ENCODE data around the gene ZC2HC1C.
A peak's percentile ranks its signal among the peaks of the same experiment; 100 is the strongest.
"Not testable (repeated sequence)": the region's sequence is repeated elsewhere in the genome, so short reads cannot be mapped to it uniquely, and the experiment has no call there.

ZC2HC1C gene

DNA sequence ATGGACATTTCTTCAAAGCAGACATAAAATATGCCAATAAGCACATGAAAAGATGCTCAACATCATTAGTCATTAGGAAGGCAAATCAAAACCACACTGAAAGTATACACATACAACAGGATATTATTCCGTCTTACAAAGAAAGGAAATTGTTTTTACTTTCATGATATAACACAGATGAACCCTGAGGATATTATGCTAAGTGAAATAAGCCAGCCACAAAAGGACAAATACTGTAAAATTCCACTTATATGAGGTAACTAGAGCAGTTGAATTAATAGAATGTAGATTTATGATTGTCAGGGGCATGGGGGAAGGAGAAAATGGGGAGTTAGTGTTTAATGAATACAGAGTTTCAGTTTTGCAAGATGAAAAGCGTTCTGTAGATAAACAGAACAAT is 9.8 kb upstream of the ZC2HC1C start:
- DNase-seq = no peak

DNA sequence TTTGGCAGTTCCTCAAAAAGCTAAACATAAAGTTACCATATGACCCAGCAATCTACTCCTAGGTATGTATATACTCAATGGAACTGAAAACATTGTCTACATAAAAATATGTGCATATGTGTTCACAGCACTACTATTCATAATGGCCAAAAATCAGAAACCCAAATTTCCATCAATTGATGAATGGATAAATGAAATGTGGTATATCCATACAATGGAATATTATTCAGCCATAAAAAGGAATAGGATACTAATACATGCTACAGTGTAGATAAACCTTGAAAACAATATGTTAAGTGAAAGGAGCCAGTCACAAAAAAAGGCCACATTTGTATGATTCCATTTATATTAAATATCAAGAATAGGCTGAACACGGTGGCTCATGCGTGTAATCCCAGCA is 9.0 kb upstream of the ZC2HC1C start:
- no peak for DNase-seq

DNA sequence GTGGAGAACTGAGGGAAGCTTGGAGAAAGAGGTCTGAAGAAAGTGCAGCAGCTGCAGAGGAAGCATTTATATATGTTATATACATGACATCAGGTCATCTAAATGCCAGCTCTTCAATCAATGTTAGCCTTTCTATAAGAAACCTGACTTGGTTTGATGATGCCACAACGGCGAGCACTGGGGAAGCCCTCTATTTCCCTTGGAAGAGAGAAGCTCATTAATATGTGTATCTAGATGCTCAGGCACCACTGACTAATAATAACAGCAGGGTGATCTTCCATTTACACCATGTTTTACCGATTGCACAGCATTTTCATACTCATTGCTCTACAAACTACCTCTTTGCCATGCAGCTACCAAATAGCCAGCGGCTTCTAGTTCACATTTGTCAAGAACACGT is 6.4 kb upstream of the ZC2HC1C start:
- no peak for DNase-seq

DNA sequence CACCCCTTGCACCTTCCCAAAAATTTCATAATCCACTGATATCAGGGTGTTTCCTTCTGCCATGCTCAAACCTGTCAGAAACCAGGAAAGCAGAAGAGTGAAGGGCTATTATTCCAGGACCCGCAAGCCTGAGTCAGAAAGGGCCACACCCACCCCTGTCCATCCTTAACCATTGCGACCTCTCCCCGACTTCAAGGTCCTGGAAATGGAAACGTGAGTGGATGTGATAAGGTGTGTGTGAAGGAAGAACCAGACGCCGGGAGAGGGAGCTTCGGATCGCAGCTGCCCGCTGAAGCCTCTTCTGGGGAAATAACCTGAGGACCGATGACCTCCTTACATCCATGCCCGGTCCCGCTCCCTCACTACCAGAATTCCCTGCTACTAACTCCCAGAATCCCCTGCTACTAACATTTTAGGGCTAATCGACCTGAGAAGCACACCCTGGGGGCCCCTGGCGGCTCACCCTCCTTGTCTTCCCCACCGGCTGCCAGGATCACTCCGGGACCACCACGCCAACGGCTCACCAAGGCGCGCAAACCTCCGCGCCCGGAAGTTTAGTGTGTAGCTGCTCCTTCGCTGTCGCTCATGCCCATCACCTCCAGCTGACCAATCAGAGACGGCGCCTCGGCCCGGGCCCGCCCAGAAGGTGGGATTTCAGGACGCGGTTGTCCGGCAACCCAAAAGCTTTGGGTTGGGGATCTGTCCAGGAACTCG is 5.8 kb upstream of the ZC2HC1C start, which contains the start of gene ACYP1:
Gene ACYP1, minus strand, starts transcription at position 534 of the 714 bp plus-strand sequence. Its CDS starts 471 bp downstream, at position 63.
- peak; percentile 98 to 99 for DNase-seq

DNA sequence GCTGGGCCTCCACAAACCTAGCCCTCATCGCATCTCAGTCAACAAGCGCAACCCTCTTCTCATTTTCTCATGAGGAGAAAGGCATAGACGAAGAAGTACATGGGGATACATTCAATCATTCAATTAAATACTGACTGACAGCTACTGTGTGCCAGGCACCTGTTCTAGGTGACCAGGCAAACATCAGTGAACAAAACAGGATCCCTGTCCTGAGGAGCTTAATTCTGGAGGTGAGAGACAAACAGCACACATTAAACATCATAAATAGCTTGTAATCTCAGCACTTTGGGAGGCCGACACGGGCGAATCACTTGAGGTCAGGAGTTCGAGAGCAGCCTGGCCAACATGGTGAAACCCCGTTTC is 5.3 kb upstream of the ZC2HC1C start:
- DNase-seq = no peak

DNA sequence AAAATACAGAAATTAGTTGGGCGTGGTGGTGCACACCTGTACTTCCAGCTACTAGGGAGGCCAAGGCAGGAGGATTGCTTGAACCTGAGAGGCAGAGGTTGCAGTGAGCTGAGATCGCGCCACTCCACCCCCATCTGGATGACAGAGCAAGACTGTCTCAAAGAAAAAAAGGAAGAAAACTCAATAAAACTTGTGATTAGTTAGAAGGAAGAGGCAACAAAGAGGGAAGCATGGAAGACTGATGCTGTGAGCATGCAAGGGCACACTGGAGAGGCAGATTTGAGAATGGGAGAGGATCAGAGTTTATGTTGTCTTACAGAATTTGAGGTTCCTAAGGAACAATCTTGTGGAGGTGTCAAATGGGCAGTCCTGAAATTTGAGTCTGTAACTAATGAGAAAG is 2.8 kb upstream of the ZC2HC1C start:
- no peak for DNase-seq

DNA sequence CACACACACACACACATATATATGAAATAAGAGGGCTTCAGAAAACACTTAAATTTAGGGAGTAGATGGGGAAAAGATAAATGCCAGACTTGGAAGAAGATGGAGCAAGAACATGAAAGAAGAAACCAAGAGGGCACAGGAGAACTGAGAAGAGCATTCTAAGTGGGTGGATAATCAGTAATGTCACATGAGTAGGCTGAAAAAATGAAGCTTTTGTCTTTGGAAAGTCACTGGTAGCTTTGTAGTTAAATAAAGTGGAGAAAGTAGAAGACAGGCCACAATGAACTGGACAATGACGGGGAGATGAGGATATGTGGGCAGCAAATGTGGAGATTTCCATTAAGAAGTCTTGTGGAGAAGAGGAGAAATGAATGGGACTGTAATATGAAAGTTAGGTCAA is 2.2 kb upstream of the ZC2HC1C start:
- DNase-seq = no peak

DNA sequence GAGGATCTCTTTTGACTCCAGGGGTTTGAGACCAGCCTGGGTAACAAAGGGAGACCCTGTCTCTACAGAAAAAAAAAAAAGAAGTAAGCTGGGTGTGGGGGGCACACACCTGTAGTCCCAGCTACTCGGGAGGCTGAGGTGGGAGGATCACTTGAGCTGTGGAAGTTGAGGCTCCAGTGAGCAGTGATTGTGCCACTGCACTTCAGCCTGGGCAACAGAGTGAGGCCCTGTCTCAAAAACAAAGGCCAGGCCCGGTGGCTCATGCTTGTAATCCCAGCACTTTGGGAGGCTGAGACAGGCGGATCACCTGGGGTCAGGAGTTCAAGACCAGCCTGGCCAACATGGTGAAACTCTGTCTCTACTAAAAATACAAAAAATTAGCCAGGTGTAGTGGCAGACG is 1.7 kb upstream of the ZC2HC1C start:
- DNase-seq = not testable (repeated sequence)

DNA sequence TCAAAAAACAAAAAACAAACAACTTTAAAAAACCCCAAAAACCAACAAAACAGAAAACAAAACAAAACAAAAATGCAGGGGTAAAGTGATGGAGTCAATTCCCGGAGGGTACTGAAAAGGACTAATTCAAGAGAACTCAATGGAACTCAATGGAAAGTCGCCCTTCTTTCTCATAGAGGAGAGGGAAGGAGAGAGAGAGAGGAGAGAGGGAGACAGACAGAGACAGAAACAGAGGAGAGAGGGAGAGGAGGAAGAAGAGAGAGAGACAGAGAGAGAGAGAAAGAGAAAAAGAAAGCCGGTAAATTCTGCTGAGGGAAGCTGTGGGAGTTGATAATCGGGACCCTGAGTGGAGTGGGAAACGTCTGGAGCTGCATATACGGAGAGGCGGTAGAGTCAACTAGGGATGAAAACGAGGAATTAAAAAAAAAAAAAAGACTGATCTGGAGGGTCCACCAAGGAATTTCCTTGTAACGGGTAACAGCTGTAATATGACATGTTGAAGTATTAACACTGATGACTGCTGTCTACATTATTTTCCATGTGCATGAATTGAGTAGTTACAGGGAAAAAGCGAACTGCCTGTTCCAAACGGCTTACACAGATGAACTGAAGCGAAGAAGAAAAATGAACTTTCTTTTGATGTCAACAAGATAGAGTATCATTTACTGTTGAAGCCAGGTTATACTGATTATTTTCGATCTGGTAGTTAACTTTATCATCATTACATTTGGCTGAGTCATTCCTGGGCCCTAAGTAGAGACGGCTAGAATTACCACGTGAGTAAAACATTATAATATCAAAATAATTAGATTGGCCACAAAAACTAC is 934 bp upstream of the ZC2HC1C start:
- no peak for DNase-seq

DNA sequence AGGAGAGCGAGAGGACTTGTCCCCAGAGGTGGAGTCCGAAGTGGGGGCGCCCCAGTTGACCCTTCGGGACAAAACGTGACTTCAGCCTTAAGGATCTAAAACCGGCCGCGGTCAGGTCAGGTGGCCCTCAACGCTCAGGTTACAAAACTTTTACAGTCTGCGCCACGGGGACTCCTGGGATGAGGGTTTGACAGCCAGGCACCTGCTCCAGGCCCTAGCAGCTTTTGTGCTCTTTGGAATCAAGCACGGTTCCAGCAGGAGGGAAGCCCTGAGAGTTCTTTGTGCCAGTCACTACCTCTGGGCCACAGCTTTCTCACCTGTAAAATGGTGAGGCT is 337 bp downstream of the ZC2HC1C start:
- no peak for DNase-seq

DNA sequence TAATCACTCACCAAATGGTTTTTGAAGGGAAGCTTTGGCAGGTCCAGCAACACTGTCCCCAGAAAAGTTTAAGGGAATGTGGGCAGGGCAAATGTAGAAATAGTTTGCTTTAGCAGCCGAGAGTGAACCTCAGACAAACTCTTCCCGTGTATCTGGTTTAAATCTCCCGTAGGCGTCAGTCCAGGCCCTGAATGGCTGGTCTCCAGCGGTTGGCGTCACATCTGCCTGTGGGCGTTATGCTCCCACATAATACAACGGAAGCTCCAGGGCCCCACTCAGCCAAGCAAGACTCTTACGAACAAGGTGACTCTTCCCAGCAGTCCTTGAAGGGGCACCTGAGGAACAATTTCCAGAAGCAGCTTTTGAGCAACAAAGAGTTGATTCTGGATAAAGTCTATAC is 942 bp downstream of the ZC2HC1C start:
- no peak for DNase-seq

DNA sequence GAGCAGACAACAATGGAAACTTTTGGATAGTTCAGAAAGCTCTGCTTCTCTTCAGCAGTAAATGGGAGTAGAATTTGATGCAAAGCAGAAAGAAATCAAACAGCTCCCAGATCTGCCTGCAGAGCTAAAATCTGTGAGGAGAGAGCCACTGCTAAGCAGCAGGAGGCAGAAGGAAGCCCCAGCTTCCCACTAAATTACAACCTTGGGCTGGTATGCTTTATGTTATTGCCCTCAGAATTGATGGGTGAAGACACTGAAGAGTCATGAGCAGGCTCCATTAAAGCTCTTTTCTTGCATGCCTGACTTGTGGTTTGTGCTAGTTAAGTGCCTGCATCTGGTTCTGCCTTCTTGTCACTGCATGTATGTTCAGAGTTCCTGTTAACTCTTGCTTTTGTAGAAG is 8.4 kb downstream of the ZC2HC1C start:
- no peak for DNase-seq

DNA sequence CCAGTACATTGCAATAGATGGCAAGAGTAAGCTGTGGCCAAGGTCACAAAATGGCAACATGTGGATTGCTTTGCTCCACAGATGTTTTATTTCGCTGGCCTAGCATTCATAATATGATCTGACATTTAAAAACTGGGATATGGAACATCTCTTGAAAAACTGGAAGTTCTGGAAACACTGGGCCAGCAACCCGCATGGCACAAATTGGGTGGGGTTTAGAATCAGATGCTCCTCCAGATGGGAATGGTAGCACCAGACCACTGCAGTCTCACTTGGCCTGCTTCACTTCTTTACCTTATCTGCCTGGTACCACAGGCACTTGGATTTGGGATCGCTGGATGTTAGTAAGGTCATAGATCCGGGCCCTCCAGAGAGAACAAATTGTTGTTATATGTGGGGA is 10.1 kb downstream of the ZC2HC1C start:
- no peak for DNase-seq

DNA sequence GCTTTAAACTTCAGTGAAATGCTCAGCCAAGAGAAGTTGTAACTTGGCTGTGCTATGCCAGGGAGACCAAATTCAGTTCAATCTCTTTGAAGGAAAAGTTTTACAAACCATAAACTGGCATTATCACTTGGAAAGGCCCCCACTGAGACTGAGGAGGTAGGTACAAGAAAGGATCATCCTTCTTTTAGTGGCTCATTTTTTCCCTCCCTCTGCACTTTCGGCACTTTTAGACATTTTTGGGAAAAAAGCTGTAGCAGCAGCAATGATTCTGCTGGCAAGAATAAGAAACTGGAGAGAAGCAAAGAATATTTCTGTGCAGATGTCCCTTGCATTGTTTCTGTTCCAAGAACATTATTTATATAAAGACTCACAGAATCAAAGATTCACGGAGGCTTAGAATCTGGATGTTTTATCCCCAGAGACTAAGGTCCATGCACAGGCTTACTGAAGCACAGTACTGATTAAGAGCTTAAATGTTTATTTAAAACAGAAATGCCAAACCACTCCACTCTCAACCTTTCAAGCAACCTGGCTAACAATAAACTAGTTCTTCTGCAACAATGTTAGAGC is 12.3 kb downstream of the ZC2HC1C start:
- no peak for DNase-seq

DNA sequence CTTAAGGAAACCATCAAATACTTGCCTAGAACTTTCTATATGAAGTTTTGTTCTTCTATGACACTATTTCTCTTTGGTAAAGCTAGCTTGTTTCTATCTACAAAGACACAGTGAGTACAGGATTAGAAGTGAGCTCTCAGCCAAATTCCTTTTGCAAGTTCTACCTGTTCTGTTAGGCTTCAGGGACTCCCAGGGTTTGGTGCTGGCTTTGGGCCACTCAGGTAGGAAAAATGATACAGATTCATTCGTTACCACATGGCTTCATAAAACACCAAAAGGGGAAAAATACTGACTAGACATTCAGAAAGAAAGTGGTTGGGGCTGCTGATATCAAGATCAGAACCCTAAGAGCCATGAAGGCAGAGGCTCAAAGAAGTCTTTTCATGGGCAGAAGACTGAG is 13.8 kb downstream of the ZC2HC1C start:
- no peak for DNase-seq

DNA sequence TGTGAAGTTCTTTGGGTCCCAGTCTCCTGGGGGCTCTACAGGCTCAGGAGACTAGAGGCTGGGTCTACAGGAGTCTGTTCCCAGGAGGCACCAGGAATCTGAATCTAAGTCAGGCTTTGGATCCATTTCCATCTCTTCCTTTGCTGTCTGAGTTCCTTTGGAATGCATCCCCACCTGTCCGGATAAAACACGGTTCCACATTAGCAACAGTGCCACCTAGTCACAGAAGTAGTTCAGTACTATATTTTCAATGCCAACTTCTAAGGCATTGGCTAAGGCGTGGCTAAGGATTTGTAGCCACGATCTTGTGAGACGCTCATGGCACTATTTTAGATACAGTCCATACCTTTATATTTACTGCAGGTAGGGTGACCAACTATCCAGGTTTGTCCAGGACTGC is 15.1 kb downstream of the ZC2HC1C start:
- no peak for DNase-seq

DNA sequence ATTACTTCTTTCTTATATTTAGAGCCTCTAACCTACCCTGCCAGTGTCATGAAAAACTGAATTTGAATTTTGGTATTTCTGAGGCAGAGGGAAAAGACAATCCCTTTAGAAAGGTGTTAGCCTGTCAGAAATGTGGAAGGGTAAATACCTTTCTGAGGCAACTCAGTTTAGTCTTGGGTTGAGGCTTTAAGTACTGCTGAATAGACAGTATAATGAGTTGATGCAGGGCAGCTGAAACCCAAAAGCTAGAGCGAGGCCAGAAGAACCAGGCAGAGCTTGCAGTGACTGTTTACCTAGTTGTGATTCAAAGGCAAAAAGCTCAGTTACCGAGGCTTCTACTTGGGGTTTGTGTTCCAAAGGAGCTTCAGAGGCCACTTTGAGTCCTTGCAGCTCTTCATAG is 18.7 kb downstream of the ZC2HC1C start:
- DNase-seq = no peak

DNA sequence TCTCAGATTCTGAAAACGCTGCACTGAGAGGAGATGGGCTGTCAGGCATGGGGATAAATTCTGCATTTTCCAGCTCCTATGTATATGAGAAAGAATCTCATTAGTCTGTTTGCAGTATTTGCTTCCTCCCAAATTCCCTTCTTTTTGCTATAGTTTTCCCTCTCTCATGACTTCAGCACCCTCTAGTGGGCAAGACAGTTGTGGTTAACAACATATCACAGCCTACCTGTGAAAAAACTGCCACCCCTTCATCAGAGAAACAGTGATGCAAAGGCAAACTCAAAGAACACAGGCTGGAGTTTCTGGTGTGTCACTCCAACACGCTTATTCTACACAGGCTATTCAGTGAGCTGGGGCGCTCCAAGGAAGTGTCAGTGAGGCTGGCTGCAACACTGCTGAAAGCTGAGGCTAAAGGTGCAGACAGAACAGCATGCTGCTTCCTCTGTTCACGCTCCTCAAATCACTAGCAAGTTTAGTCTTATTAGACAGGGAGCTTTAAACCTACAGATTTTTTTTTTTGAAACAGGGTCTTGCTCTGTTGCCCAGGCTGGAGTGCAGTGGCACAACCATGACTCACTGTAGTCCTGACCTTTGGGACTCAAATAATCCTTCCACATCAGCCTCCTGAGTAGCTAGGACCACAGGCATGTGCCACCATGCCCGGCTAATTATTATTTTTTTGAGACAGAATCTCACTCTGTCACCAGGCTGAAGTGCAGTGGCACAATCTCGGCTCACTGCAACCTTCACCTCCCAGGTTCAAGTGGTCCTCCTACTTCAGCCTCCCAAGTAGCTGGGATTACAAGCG is 19.3 kb downstream of the ZC2HC1C start:
- peak; percentile 32 to 35 for DNase-seq

DNA sequence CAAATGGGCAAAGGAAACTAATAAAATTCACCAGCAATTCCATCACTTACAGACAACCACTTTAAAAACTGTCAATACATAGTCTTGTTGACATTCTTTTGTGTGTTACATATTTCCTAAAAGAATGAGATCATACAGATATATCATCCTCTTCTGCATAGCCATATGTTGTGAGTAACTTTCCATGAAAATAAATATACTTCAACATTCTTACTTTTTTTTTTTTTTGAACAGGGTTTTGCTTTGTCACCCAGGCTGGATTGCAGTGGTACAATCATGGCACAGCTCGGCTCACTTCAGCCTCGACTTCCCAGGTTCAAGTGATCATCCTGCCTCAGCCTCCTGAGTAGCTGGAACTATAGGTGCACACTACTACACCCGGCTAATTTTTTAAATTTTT is 20.9 kb downstream of the ZC2HC1C start:
- no peak for DNase-seq

DNA sequence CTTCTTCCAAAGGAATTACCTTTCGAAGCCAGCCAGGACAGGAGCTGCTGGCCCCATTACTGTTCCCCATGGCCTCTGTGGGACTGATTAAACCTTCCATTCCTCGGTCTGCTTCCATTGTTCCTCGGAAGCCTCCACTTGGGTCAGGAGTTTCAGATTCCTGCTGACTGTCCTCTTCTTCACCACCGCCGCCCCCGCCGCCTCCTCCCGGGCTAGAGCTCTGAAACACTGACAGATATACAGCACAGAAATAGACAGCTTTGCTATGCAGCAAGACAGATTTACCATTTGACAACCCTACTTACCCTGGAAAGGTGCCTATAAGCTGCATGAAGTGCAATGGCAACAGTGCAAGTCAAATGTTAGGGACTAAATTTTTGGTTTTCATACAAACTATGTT is 21.8 kb downstream of the ZC2HC1C start:
- no peak for DNase-seq

DNA sequence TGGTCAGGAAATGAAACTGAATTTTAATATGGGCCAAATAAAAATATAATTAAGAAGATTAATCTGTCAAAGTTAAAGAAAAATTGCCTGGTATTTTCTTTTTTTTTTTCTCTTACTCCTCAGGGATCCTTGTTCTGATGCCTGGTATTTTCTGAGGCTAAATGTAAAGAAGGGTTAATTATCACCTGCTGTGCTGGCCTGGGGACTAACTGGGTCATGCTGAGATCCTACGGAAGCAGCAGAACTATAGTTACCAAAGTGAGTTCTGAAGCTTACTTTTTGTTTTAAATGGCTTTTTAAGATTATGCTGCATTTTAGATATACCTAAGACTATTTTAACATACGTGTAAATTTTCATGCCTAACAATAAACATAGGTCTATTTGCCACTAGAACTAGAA is 23.3 kb downstream of the ZC2HC1C start:
- DNase-seq = no peak

DNA sequence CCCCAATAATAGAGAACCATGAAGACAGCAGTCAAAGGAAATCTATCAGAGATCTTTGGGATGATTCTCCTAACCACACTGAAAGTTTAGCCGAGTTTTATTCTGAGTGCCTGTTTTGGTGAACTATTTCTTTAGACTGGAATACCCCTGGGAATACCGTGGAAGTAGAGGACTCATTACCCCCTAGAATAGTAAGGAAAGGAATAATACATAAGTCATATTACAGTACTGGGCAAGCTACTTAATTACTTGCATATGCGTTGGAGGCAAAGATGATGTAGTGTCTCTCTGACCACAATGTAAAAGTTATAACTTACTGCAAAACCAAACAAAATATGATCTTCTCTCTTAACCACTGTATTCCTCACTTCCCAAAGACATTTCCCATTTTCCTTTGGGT is 25.5 kb downstream of the ZC2HC1C start:
- DNase-seq = no peak

DNA sequence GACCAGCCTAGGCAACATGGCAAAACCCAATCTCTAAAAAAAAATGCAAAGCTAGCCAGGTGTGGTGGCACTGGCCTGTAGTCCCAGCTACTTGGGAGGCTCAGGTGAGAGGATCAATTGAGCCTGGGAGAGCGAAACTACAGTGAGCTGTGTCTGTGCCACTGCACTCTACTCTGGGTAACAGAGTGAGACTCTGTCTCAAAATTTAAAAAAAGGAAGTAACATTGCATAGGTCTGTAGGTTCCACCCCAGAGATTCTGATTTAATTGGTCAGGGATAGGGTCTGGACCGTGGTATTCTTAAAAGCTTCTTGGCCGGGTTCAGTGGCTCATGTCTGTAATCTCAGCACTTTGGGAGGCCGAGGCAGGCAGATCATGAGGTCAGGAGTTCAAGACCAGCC is 26.2 kb downstream of the ZC2HC1C start:
- no peak for DNase-seq

DNA sequence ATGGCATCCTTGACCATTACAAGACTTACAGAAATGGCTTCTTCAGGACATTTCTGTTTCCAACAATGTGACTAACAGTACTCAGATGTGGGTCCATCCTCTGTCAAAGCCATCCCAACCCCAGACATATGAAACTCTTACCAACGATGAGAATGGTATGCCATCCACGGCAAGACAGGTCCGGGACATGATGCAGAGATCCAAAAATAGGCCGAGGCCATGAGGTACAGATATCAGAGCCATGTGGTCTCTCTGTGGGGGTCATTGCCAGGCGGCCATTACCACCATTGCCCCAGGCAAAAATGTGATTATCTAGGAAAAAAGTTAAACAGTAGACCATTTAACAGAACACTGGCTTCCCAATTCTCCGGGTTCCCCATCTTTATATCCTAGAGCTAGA is 27.5 kb downstream of the ZC2HC1C start:
- no peak for DNase-seq

Data from activated T-cell treated with anti-CD3 and anti-CD28 coated beads, Interleukin-2, amount 50 U/mL, for 48 hours (primary cell).